PC-9 (cell line): ENCODE measurements around the gene FYN. TPM values are rescaled to one million over a fixed set of nuclear protein-coding genes. Genes with fewer than 3 reads are reported as not detected.

Experiments
- BruUV-seq: library from RNA; stranded (reverse); fragments of 400-500 nt; replicated peaks from 2 replicates; lab custom pipeline; 2021; lab: Mats Ljungman, UMichigan
- CTCF ChIA-PET: fragments of 300-600 bp; sonication (Branson Sonifier 250); formaldehyde crosslinking; loops from one replicate; lab custom pipeline; 2022; ENCODE audit warnings: antibody characterized with exemption; lab: Charles Lee
- POLR2A ChIA-PET: fragments of 300-600 bp; sonication (Branson Sonifier 250); formaldehyde crosslinking; loops from one replicate; lab custom pipeline; 2022; ENCODE audit warnings: antibody characterized with exemption; ENCODE audit not compliant: unreplicated experiment; lab: Charles Lee
- DNase-seq, 2 experiments: peaks; one replicate each; pipeline versions ENCODE4 v3.0.0 to v3.0.0-alpha.2; 2015 to 2022; ENCODE audit warnings: mixed read lengths in 1 of 2
- H2AFZ ChIP-seq: fragments of 200-600 bp; sonication (generic); 2 replicates; pipeline ENCODE4 v1.8.1; 2017; ENCODE audit warnings: antibody characterized with exemption
- H3F3A ChIP-seq: fragments of 200-600 bp; sonication (generic); 2 replicates; pipeline ENCODE4 v1.8.1; 2017; ENCODE audit warnings: antibody characterized with exemption, mild to moderate bottlenecking, low read depth; ENCODE audit not compliant: insufficient read depth
- H3K27ac ChIP-seq: fragments of 200-600 bp; sonication (generic); 2 replicates; pipeline ENCODE4 v1.6.1; 2016; ENCODE audit warnings: mixed run types
- H3K27me3 ChIP-seq: fragments of 200-600 bp; sonication (generic); 2 replicates; pipeline ENCODE4 v1.6.1; 2016; ENCODE audit warnings: low read depth, mixed run types; ENCODE audit not compliant: insufficient read depth
- H3K36me3 ChIP-seq: fragments of 200-600 bp; sonication (generic); 2 replicates; pipeline ENCODE4 v1.6.1; 2016; ENCODE audit warnings: low read depth, mixed run types
- H3K4me1 ChIP-seq: fragments of 200-600 bp; sonication (generic); replicated peaks from 2 replicates; pipeline ENCODE4 v1.6.1; 2016; ENCODE audit warnings: mixed run types; ENCODE audit not compliant: insufficient read depth
- H3K4me2 ChIP-seq: fragments of 200-600 bp; sonication (generic); 2 replicates; pipeline ENCODE4 v1.6.1; 2017; ENCODE audit warnings: mixed run types
- H3K4me3 ChIP-seq: fragments of 200-600 bp; sonication (generic); 2 replicates; pipeline ENCODE4 v1.6.1; 2016; ENCODE audit warnings: mixed run types
- H3K79me2 ChIP-seq: fragments of 200-600 bp; sonication (generic); 2 replicates; pipeline ENCODE4 v1.6.1; 2017; ENCODE audit warnings: low read depth, mixed run types
- H3K9me2 ChIP-seq: fragments of 200-600 bp; sonication (generic); 2 replicates; pipeline ENCODE4 v1.8.1; 2017; ENCODE audit warnings: mild to moderate bottlenecking; ENCODE audit not compliant: insufficient read depth
- H3K9me3 ChIP-seq: fragments of 200-600 bp; sonication (generic); 2 replicates; pipeline ENCODE4 v1.8.1; 2016; ENCODE audit warnings: low read depth; ENCODE audit not compliant: insufficient read depth
- H4K20me1 ChIP-seq: fragments of 200-600 bp; sonication (generic); 2 replicates; pipeline ENCODE4 v1.8.1; 2017; ENCODE audit not compliant: insufficient read depth
- EZH2 ChIP-seq: fragments of 200-600 bp; sonication (generic); IDR thresholded peaks from 2 replicates; pipeline ENCODE4 v1.8.0; 2017; ENCODE audit warnings: antibody characterized with exemption, low read depth
- intact Hi-C: fragments of 100-400 bp; cut with micrococcal nuclease; formaldehyde crosslinking; loops from one replicate; pipeline ENCODE4 v1.10.0; 2022; ENCODE audit not compliant: unreplicated experiment
- total RNA-seq: library from RNA; stranded (reverse); gene quantifications from 2 replicates; pipeline ENCODE4 v1.2.3, GENCODE V29; 2021
- TF ChIP-seq, protein P1 (sequence below): fragments of 200-600 bp; sonication (generic); conservative IDR thresholded peaks from 2 replicates; pipeline ENCODE4 v1.6.1; 2017; ENCODE audit warnings: mixed run types, antibody characterized with exemption, mild to moderate bottlenecking, moderate library complexity

Gene FYN
- total RNA-seq, 1 experiment from 2014 or later = 53.3 TPM

DNA sequence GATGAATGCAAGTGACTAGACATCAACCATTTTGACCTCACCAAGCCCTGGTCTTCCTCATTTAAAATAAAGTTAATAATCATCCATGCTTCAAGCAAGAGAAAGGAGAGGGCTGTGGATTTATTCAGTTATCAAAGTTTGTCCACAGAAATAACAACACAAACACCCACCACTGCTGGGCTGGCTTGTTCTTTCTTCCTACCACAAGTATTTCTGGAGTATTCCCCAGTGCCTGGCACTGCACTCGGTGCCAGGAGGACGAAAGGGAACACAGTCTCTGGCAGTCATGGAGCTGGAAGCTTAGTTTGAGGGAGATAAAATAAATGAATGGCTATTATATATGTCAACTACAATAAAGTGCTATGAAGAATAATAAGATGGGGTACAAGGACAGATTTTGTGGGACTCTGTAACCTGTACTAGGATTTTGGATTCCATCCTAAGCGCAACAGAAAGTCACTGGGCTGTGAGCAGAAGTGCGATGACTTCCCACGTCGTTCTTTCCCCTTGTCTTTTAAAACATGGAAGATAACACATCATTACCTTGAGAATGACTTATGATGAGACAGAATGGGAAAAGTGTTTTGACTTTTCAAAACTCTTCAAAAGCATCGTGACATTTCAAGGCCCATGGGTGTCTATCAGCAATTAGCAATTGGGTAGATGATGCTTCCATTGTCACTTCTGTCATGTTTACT is 193.1 kb downstream of the FYN start:
- Histone ChIP-seq H2AFZ (no peak overlapping the region), H3K27ac (no peak overlapping the region), H3F3A (no peaks in the 10 kb centered on the region), H4K20me1 (no peaks in the 10 kb centered on the region), H3K9me2 (no peaks in the 10 kb centered on the region), H3K4me2 (no peak overlapping the region), H3K9me3 (no peaks in the 10 kb centered on the region), H3K79me2 (no peaks in the 10 kb centered on the region), H3K27me3 (no peaks in the 10 kb centered on the region), H3K4me3 (no peak overlapping the region), H3K36me3 (0 out of 2 replicates have a peak, but pooled peaks cover 4% of the 10 kb centered on the region), H3K4me1 (no peaks in the 10 kb centered on the region)
- POLR2A ChIA-PET = no interaction called here
- intact Hi-C loops = no loop called here
- no TSS peak for BruUV-seq
- DNase-seq = no peak
- TF ChIP-seq, protein P1, sequence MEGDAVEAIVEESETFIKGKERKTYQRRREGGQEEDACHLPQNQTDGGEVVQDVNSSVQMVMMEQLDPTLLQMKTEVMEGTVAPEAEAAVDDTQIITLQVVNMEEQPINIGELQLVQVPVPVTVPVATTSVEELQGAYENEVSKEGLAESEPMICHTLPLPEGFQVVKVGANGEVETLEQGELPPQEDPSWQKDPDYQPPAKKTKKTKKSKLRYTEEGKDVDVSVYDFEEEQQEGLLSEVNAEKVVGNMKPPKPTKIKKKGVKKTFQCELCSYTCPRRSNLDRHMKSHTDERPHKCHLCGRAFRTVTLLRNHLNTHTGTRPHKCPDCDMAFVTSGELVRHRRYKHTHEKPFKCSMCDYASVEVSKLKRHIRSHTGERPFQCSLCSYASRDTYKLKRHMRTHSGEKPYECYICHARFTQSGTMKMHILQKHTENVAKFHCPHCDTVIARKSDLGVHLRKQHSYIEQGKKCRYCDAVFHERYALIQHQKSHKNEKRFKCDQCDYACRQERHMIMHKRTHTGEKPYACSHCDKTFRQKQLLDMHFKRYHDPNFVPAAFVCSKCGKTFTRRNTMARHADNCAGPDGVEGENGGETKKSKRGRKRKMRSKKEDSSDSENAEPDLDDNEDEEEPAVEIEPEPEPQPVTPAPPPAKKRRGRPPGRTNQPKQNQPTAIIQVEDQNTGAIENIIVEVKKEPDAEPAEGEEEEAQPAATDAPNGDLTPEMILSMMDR = no peak
- TF ChIP-seq EZH2 = no peak
- CTCF ChIA-PET = no interaction called here

DNA sequence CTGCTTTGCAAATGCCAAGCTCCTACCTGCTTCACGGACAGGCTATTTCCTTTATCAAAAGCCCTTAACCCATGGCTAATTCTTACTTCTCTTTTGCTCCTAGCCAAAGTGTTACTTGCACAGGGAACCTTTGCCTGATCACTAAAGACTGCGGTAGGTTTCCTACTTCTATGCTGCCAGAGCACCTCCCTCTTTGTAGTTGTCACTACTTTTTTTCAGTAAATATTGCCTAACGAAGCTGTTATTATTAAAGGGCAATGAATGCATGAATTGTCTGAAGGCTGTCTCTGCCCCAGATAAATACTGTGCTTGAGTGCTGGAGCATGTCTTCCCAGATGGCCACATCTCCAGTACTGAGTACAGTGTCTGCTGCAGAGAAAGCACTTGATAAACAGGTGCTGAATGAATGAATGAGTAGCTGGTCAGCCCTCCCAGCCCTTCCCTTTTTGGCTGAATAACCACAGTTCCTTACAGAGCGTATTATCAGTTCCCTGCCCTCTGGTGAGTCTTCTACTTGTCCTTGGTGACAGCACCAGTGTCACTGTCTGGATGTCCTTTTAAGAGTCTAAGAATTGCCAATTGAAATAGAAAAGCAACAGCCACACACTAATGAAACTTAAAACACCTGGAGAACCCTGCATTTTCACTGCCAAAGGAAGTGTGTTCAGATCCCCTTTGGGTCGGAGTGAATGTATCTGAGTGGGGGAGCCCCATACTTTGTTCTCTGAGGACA is 194.0 kb downstream of the FYN start:
- Histone ChIP-seq H3K27me3 (no peaks in the 10 kb centered on the region), H3K9me3 (no peaks in the 10 kb centered on the region), H3K27ac (no peak overlapping the region), H2AFZ (no peak overlapping the region), H3F3A (no peaks in the 10 kb centered on the region), H3K4me2 (no peak overlapping the region), H3K4me1 (no peaks in the 10 kb centered on the region), H3K36me3 (0 out of 2 replicates have a peak, but pooled peaks cover 4% of the 10 kb centered on the region), H4K20me1 (no peaks in the 10 kb centered on the region), H3K4me3 (no peak overlapping the region), H3K79me2 (no peaks in the 10 kb centered on the region), H3K9me2 (no peaks in the 10 kb centered on the region)
- TF ChIP-seq, protein P1 = no peak
- no peak for TF ChIP-seq EZH2
- POLR2A ChIA-PET = no interaction called here
- BruUV-seq = no TSS peak
- CTCF ChIA-PET = no interaction called here
- DNase-seq = no peak
- intact Hi-C loops = no loop called here

DNA sequence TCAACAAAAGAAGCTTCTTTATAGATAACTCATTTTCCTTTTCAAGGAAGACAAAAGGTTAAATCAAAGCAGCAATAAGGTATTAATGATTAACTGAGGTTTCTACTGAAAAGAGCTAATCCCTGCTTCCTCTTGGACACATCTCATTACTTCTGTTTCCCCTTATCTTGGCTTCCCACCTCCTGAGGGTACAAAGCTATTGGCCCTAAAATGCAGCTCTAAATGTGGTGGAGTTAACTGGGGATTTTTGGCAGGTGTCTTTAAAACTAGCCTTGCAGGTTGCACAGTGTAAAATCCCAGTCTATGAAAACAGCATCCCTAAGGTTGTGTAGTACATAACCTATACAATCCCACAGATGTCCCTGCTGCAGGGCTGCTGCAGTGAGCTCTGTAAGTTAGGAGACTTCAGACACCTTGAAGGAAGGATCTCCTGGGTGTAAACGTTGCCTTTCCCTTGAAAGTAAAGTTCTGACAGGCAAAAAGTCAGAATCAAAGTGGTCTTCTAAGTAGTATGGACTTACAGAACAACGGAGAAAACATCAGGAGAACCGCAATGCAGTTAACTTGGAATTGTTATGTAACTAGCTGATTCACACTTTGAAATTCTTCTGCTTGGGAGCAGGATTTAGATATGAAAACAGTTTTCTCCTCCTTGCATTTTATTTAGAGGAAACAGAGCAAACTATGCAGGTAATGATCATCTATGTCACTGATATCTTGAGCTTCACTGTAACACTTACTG is 195.8 kb downstream of the FYN start:
- H2AFZ ChIP-seq = no peak overlapping the region
- no peaks in the 10 kb centered on the region for H3K9me2 ChIP-seq
- ChIA-PET POLR2A (interaction anchor here (0.6 kb wide), 1 partner anchor 399 kb away, joined by 3 read pairs; no protein-coding TSS in a partner anchor), CTCF (no interaction called here)
- intact Hi-C loops = no loop called here
- no peaks in the 10 kb centered on the region for H3K4me1 ChIP-seq
- 0 out of 2 replicates have a peak, but pooled peaks cover 4% of the 10 kb centered on the region for H3K36me3 ChIP-seq
- TF ChIP-seq, protein P1 = no peak
- no peak for TF ChIP-seq EZH2
- no peak overlapping the region for H3K27ac ChIP-seq
- DNase-seq = no peak
- no peaks in the 10 kb centered on the region for H4K20me1 ChIP-seq
- H3F3A ChIP-seq = no peaks in the 10 kb centered on the region
- no peaks in the 10 kb centered on the region for H3K79me2 ChIP-seq
- H3K9me3 ChIP-seq = no peaks in the 10 kb centered on the region
- H3K4me2 ChIP-seq = no peak overlapping the region
- no TSS peak for BruUV-seq
- no peaks in the 10 kb centered on the region for H3K27me3 ChIP-seq
- no peak overlapping the region for H3K4me3 ChIP-seq
